Measurements from ENCODE around the gene CMTM2. TPM values are rescaled to one million over a fixed set of nuclear protein-coding genes. Genes with fewer than 3 reads are reported as not detected.

The CMTM2 gene
- total RNA-seq, 1 donor from 2014 or later: not detected

GRCh38 chr16:66604376-66605176, 25.3 kb downstream of the CMTM2 start, which contains the start of gene CMTM3:
CMTM3 (plus strand) TSS chr16:66604704; CDS start chr16:66604806, 102 bp downstream.
- peak within 1 kb of the TSS; percentile 55 for H3K27ac ChIP-seq
- H3K36me3 Mint-ChIP-seq: peaks cover 2% of the 10 kb centered on the region
- no peaks in the 10 kb centered on the region for H3K27me3 ChIP-seq
- H3K27me3 Mint-ChIP-seq (ENCODE audit: insufficient read depth, low read depth): peaks cover 7% of the 10 kb centered on the region
- peak within 1 kb of the TSS; percentile 85 for H3K4me2 ChIP-seq
- no peaks in the 10 kb centered on the region for H3K9me3 ChIP-seq (ENCODE audit: low read depth)
- H3K4me1 Mint-ChIP-seq: peaks cover 31% of the 10 kb centered on the region
- H3K4me3 ChIP-seq: peak within 1 kb of the TSS; percentile 95
- DNase-seq (ENCODE audit: low spot score): peak; percentile 91
- peak within 1 kb of the TSS; percentile 92 for H3K4me3 Mint-ChIP-seq
- H3K4me1 ChIP-seq: peaks cover 9% of the 10 kb centered on the region
- H3K36me3 ChIP-seq: no peaks in the 10 kb centered on the region
- TF ChIP-seq EZH2 (IDR thresholded peaks at IDR 0.05): no peak
- TF ChIP-seq, protein P1, sequence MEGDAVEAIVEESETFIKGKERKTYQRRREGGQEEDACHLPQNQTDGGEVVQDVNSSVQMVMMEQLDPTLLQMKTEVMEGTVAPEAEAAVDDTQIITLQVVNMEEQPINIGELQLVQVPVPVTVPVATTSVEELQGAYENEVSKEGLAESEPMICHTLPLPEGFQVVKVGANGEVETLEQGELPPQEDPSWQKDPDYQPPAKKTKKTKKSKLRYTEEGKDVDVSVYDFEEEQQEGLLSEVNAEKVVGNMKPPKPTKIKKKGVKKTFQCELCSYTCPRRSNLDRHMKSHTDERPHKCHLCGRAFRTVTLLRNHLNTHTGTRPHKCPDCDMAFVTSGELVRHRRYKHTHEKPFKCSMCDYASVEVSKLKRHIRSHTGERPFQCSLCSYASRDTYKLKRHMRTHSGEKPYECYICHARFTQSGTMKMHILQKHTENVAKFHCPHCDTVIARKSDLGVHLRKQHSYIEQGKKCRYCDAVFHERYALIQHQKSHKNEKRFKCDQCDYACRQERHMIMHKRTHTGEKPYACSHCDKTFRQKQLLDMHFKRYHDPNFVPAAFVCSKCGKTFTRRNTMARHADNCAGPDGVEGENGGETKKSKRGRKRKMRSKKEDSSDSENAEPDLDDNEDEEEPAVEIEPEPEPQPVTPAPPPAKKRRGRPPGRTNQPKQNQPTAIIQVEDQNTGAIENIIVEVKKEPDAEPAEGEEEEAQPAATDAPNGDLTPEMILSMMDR (IDR thresholded peaks at IDR 0.05): peak; percentile 83
- H3K79me2 ChIP-seq (ENCODE audit: low read depth): peaks cover 39% of the 10 kb centered on the region
- peaks cover 29% of the 10 kb centered on the region for H3F3A ChIP-seq (ENCODE audit: low read depth)
- peak within 1 kb of the TSS; percentile 45 for H2AFZ ChIP-seq (replicated peaks)
- H3K27ac Mint-ChIP-seq: peak within 1 kb of the TSS; percentile 97
- no peaks in the 10 kb centered on the region for H3K9me3 Mint-ChIP-seq
- H3K9ac ChIP-seq: peak within 1 kb of the TSS; percentile 62
- peaks cover 43% of the 10 kb centered on the region for H4K20me1 ChIP-seq (ENCODE audit: low read depth)

GRCh38 chr16:66605177-66605978, 26.1 kb downstream of the CMTM2 start:
- Histone ChIP-seq H3K9ac (peak overlapping the region; percentile 62), H4K20me1 (ENCODE audit: low read depth) (peaks cover 51% of the 10 kb centered on the region), H3K27ac (no peak overlapping the region), H2AFZ (replicated peaks) (no peak overlapping the region), H3K9me3 (ENCODE audit: low read depth) (no peaks in the 10 kb centered on the region), H3K4me3 (peak overlapping the region; percentile 95), H3F3A (ENCODE audit: low read depth) (peaks cover 29% of the 10 kb centered on the region), H3K4me2 (peak overlapping the region; percentile 85), H3K79me2 (ENCODE audit: low read depth) (peaks cover 43% of the 10 kb centered on the region), H3K4me1 (peaks cover 9% of the 10 kb centered on the region), H3K27me3 (no peaks in the 10 kb centered on the region), H3K36me3 (no peaks in the 10 kb centered on the region)
- peaks cover 31% of the 10 kb centered on the region for H3K4me1 Mint-ChIP-seq
- H3K9me3 Mint-ChIP-seq: no peaks in the 10 kb centered on the region
- H3K4me3 Mint-ChIP-seq: peak overlapping the region; percentile 83
- no peak overlapping the region for H3K27ac Mint-ChIP-seq
- peaks cover 10% of the 10 kb centered on the region for H3K27me3 Mint-ChIP-seq (ENCODE audit: insufficient read depth, low read depth)
- H3K36me3 Mint-ChIP-seq: peaks cover 9% of the 10 kb centered on the region
- DNase-seq (ENCODE audit: low spot score): peak; percentile 82
- TF ChIP-seq EZH2phosphoT487 (IDR thresholded peaks at IDR 0.05) (no peak), EZH2 (IDR thresholded peaks at IDR 0.05) (no peak)
- TF ChIP-seq, protein P1 (IDR thresholded peaks at IDR 0.05): no peak

DNA sequence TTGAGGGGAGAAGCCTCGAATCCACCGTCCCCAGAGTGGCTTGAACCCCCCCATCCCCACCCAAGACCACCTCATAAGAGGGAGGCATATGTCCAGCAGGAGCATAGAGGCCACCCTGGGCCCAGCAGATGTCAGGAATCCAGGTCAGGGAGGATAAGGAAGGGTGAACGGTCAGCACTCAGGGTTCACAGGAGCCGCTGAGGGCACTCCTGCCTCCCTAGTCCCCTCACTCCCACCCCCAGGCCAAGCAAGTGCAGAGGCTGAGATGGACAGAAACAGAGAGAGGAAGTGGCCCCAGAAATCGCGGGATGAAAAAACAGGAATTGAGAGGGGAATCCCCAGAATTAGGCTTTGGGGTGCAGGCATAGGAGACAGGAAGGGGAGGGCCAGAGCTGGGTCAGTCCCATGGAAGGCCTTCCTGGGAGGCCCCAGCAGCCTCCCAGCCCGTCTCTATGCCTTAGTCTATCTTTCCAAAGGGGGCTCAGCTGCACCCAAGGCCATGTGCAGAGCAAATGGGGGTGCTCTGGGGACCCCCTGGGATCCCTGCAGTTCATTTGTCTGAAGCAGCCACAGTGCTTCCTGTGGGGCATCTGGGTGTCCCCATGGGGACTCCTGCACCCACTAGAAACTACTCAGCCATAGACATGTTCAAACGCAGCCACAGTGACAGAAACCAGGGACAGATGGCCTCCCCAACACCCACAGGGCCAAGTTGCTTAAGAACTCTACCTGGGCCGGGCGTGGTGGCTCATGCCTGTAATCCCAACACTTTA, 26.9 kb downstream of the CMTM2 start:
- peaks cover 9% of the 10 kb centered on the region for H3K4me1 ChIP-seq
- H3K4me3 ChIP-seq: peak overlapping the region; percentile 95
- H2AFZ ChIP-seq (replicated peaks): no peak overlapping the region
- no peaks in the 10 kb centered on the region for H3K27me3 ChIP-seq
- H3K4me2 ChIP-seq: peak overlapping the region; percentile 85
- Mint-ChIP-seq H3K9me3 (no peaks in the 10 kb centered on the region), H3K36me3 (peaks cover 15% of the 10 kb centered on the region), H3K4me3 (peak overlapping the region; percentile 83), H3K4me1 (peaks cover 31% of the 10 kb centered on the region), H3K27me3 (ENCODE audit: insufficient read depth, low read depth) (peaks cover 8% of the 10 kb centered on the region), H3K27ac (no peak overlapping the region)
- H3F3A ChIP-seq (ENCODE audit: low read depth): peaks cover 29% of the 10 kb centered on the region
- H3K79me2 ChIP-seq (ENCODE audit: low read depth): peaks cover 43% of the 10 kb centered on the region
- no peak overlapping the region for H3K27ac ChIP-seq
- no peaks in the 10 kb centered on the region for H3K9me3 ChIP-seq (ENCODE audit: low read depth)
- peak overlapping the region; percentile 62 for H3K9ac ChIP-seq
- TF ChIP-seq, protein P1 (IDR thresholded peaks at IDR 0.05): no peak
- TF ChIP-seq EZH2phosphoT487 (IDR thresholded peaks at IDR 0.05): no peak
- peaks cover 51% of the 10 kb centered on the region for H4K20me1 ChIP-seq (ENCODE audit: low read depth)
- no peak for DNase-seq (ENCODE audit: low spot score)
- no peaks in the 10 kb centered on the region for H3K36me3 ChIP-seq

Data from neural progenitor cell (in vitro differentiated cells).